ENCODE data around the gene HOXB8.
A peak's percentile ranks its signal among the peaks of the same experiment; 100 is the strongest.

Gene HOXB8

GRCh38 chr17:48615047-48615962 lies at the start of gene HOXB8:
Gene HOXB8, minus strand, starts transcription at chr17:48615292. Its CDS starts 588 bp downstream, at chr17:48614704.
- DNase-seq = no peak

GRCh38 chr17:48663134-48663924 lies 48.2 kb upstream of the HOXB8 start:
- DNase-seq = peak; percentile 5

- no peak for DNase-seq
These were observed 40.8 kb upstream of the HOXB8 start for GRCh38 chr17:48655913-48656312.

GRCh38 chr17:48649741-48650140 lies 34.6 kb upstream of the HOXB8 start:
- DNase-seq = no peak

- DNase-seq = no peak
These were observed 32.8 kb upstream of the HOXB8 start for GRCh38 chr17:48647963-48648245.

- DNase-seq = no peak
These were observed 32.2 kb upstream of the HOXB8 start for GRCh38 chr17:48647103-48647962.

- no peak for DNase-seq
These were observed 31.4 kb upstream of the HOXB8 start for GRCh38 chr17:48646183-48647102.

GRCh38 chr17:48645639-48646182 lies 30.6 kb upstream of the HOXB8 start:
- no peak for DNase-seq

- DNase-seq = no peak
These were observed 29.9 kb upstream of the HOXB8 start for GRCh38 chr17:48644910-48645557.

GRCh38 chr17:48644159-48644558 lies 29.1 kb upstream of the HOXB8 start:
- DNase-seq = no peak

GRCh38 chr17:48643697-48644012 lies 28.6 kb upstream of the HOXB8 start:
- no peak for DNase-seq

GRCh38 chr17:48642843-48643696 lies 28.0 kb upstream of the HOXB8 start:
- DNase-seq = no peak

- no peak for DNase-seq
These were observed 27.2 kb upstream of the HOXB8 start for GRCh38 chr17:48642059-48642842.

GRCh38 chr17:48641541-48642058 lies 26.5 kb upstream of the HOXB8 start:
- DNase-seq = no peak

- DNase-seq = no peak
These were observed 25.7 kb upstream of the HOXB8 start for GRCh38 chr17:48640858-48641180.

- no peak for DNase-seq
These were observed 25.1 kb upstream of the HOXB8 start for GRCh38 chr17:48639982-48640857.

GRCh38 chr17:48639136-48639535 lies 24.0 kb upstream of the HOXB8 start:
- DNase-seq = no peak

Measured in NCI-H1694 treated with DMSO at 0.1 percent for 48 hours (cell line).